Activated CD4-positive, alpha-beta T cell treated with anti-CD3 and anti-CD28 coated beads for 48 hours (primary cell): Measurements from ENCODE around the gene WDR77.

ENCODE experiments used
- DNase-seq: peaks from one replicate; pipeline ENCODE4 v3.0.0-alpha.2; 2020

WDR77 gene

DNA sequence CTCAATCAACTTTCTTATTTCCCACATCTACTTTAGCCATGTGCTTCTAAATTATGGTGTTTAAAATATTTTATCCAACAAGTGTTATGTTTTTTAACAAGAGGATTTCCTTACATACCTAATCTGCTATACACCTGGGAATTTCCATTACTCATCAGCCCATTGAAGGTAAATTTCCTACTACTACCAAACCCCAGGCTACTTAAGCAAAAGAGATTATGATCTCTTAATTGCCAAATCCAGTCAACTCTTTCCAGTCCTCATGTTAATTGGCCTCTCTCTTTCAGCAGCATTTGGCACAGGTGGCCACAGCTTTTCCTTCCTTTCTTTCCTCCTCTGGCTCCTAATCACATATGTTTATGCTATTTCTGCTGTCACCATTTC is 19.7 kb upstream of the WDR77 start:
- DNase-seq: no peak

DNA sequence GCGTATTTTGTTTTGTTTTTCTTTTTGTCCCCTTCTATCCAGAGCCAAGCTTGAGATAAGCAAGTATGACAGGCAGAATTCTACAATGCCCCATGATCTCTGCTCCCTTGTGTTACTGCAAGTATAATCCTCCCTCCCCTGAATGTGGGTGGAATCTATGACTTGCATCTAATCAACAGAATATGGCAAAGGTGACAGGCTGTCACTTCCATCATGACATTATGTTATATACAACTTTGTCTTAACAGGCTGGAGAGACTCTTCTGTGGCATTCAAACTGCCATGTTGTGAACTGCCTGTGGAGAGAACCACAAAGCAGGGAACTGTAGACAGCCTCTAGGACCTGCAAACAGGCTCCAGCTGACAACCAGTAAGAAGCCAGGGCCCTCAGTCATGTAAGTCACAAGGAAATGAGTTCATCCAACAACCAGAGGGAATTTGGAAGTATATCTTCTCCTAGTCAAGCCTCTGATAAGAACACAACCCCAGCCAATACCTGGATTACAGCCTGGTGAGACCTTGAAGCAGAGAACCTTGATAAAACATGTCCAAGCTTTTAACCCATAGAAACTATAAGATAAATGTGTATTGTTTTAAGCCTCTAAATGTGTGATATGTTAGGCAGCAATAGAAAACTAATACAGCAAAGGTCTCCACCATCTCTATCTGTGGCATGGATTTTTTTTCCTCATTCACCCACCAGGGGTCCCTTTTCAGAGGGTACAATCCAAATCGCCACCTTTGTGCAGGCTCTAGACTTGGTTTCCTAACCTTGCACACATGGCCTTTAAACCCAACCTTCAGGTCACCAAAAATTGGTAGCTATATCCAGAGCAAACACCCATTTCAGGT is 19.0 kb upstream of the WDR77 start:
- DNase-seq: no peak

DNA sequence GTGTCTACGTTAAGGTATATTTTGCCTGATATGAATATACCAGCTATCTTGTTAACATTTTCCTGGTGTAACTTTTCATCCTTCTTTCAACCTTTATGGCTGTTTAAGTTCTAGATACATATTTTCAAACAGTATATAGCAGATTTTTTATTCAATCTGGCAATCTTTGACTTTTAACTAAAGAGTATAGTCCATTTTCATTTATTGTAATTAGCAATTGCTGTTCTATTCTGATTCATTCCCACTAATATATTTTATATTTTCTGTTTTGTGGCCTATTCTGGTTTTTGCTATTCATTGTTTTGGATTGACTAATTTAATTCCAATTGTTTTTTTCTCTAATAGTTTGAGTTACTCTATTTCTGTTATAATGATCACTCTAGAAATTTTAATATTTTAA is 17.4 kb upstream of the WDR77 start:
- no peak for DNase-seq

DNA sequence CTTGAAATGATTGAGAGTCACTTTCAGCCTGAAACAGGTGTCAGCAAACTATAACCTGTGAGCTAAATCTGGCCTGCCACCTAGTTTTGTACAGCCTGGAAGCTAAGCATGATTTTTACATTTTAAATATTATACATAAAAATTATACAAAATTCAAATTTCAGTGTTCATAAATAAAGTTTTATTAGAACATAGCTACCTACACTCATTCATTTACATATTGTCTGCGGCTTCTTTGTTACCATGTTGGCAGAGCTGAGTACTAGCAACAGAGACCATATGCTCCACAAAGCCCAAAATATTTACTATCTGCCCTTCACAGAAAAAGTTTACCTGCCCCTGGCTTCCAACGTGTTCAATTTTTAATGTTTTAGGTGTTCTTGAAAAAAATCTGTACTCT is 16.7 kb upstream of the WDR77 start:
- no peak for DNase-seq

DNA sequence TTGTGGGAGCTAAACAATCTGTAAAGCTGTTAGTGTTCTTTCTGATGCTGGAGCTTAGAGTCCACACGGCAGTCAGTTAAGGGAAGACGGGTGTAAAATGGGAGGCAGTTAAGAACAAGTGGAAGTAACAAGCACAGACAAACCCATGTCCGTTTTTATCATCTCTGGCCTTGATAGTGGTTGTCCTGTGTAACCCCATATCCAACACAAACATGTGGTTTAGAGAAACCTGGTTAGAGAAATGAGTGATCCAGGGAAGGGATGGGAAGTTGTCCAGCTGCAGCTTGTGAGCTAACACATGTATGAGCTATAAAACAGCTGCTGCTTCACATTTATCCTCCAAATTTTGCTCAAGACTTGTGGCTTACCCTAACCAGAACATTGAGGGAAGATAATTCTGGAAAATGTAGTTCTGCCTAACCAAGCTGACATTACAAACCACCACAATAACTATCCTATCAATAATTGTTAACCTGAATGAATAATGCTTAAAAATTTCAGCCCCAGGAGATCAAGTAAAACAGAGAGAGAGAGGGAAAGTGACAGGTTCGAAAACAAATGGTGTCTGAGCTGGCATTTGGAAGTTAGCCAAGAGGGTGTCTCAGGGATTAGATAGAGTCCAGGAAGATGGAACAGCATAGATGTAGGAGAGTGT is 14.1 kb upstream of the WDR77 start:
- no peak for DNase-seq

DNA sequence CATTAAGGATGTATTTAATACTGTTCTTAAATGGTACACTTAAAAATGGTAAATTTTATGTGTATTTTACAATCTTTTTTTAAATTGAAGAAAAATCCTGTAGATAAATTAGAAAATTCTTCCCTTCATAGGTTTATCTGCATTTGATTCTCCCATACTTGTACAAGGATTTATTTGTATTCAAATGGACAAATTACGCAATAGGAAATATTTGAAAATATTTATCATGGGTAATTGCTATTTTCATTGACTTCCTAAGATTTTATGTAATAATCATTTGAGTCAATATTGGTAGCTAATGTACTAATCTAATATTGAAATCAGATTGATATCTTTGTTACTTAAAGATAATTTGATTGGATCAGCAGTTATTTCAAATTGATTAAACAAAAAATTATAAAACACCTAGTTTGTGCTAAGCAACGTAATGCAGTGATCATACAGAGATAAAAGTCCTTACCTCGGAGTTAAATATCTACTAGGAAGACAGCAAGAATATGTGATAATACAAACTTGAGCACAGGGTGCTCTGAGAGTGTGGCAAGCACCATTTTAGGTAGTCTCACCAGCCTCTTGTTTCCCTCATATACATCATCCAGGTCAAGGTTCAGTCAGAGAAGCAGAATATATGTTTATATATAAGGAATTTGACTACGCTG is 13.4 kb upstream of the WDR77 start:
- no peak for DNase-seq

DNA sequence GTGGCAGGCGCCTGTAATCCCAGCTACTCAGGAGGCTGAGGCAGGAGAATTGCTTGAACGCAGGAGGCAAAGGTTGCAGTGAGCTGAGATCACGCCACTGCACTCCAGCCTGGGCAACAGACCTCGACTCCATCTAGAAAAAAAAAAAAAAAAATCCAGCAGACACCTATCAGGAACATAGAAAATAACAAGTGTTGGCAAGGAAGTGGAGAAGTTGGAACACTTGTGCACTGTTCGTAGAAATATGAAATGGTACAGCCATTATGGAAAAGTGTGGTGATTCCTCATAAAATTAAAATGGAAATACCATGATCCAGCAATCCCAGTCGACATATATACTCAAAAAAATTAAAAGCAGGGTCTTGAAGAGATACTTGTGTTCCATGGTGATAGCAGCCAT is 12.7 kb upstream of the WDR77 start:
- DNase-seq: no peak

DNA sequence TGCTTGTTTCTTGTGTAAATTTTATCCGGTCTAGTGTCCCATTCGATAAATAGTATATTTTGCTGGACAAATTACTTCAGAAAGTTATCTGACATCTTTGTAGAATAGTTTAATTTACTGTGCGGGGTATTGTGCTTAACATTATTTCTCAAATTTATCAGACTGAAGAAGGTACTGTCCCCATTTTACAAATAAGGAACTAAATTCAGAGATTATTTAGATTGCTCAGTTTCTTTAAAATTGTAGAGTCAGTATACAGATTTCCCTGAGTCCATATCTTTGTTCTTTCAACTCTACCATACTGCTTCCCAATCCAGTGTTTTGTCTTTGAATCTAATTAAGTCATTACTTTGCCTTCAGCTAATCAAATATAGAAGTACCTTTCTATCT is 6.6 kb upstream of the WDR77 start:
- DNase-seq: no peak

DNA sequence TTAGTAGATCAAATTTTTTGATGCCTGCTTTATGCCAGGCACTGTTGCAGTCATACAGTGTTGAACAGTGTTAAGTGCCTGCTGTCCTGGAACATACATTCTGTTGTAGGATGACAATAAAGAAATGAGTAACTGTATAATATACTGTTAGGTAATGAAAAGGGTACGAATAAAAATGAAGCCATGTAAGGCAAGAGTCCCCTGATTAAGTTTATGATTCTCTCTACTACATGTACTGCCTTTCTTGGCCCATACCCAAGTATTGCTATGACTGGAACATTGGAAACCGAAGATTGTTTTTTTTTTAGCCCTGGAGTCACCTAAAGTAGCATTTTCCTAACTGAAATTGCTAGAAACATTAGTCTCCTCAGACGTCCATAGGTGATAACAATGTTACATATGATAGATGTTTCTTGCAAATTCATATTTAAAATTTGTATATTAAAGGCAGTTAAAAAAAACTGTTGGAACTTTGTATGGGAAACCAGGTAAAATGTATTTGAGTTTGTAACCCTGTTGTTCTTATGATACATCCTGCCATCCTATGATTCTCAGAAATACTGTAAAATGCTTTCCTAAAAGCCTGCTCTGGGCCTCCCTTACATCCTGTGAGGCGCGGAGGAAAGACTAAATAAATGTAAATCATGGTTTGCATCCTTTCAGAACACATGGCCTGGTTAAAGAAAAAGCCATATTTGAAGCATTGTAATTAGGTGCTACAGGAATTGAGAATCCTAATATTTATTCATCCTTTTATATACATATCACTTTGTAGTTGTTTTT is 6.0 kb upstream of the WDR77 start:
- no peak for DNase-seq

DNA sequence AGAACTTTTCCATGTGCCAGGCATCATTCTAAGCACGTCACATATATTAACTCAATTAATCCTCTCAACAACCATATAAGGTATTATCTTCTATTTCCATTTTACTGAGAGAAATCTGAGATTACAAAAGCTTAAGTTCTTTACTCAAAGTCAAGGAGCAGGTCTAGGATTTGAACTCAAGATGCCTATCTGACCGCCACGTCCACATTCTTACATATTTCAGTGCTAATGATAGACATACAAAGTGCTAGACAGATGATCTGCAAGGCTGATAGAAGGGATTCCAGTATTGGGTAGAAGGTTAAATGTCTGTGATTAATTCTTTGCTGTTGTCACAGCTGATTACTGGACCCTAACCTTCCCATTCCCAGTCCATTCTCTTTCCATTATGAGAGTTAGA is 4.7 kb upstream of the WDR77 start:
- DNase-seq: no peak

DNA sequence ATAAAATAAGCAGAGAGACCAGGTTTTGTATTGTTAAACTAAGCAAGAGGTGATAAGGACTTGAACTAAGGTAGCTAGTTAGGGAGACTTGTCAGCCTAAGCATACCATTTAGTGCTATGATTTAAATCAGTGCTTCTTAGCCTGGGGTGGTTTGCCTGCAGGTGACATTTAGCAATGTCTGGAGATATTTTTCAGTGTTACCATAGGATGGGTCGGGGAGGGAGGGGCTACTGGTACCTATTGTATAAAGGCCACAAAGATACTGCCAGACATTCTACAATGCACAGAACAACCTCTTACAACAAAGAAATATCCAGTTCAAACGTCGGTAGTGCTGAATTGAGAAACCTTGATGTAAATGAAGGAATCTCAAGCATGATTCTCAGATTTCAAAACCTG is 3.5 kb upstream of the WDR77 start:
- DNase-seq: no peak

DNA sequence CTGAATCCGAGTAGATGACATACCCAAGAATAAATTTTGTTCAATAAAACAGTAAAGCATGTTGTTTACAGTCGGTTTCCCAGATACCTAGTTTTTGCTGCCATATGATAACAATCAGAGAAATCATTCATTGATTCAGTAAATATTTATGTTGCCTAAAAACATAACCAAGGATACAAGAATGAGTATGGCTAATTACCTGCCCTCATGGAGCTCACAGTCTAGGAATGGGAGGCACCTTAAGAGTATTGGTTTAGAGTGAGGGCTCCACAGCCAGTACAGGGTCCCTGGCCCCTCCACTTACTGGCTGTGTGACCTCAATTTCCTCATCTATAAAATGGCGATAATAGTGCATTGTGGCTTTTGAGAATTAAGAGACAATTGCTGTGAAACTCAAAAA is 1.1 kb upstream of the WDR77 start:
- no peak for DNase-seq

DNA sequence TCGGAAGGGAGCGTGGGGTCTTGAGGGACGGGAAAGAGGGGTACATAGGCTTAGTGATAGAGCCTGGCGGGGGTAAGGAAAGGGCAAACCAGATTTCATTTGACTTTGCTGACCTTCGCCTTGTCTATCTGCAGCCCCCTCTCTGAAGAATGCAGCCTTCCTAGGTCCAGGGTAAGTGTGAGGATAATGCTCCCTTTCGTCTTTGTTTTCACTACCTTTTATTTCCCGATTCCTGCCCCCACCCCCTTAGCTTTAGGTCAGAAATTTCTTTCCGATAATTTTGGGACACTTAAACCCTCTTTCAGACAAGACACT is 604 bp upstream of the WDR77 start:
- no peak for DNase-seq

DNA sequence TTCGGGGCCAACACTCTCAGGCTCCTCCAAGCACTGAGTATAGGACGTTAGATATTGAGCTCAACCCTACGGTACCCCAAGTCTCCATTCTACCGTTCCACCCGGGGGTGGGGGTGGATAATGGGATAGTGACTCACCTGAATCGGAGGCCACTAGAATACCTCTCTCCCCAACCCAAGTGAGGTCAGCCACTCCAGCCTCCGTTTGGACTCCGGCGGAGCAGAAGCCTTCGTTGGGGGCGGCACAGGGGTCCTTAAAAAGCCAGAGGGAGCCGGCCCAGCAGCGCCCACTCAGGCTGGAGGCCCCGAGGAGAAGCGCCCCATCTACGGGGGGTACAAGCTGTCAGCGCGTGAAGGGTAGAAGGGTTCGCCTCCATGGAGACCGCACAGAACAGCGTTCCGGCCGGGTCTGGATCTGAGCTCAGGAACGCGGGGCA is 556 bp downstream of the WDR77 start:
- peak; percentile 43 for DNase-seq

DNA sequence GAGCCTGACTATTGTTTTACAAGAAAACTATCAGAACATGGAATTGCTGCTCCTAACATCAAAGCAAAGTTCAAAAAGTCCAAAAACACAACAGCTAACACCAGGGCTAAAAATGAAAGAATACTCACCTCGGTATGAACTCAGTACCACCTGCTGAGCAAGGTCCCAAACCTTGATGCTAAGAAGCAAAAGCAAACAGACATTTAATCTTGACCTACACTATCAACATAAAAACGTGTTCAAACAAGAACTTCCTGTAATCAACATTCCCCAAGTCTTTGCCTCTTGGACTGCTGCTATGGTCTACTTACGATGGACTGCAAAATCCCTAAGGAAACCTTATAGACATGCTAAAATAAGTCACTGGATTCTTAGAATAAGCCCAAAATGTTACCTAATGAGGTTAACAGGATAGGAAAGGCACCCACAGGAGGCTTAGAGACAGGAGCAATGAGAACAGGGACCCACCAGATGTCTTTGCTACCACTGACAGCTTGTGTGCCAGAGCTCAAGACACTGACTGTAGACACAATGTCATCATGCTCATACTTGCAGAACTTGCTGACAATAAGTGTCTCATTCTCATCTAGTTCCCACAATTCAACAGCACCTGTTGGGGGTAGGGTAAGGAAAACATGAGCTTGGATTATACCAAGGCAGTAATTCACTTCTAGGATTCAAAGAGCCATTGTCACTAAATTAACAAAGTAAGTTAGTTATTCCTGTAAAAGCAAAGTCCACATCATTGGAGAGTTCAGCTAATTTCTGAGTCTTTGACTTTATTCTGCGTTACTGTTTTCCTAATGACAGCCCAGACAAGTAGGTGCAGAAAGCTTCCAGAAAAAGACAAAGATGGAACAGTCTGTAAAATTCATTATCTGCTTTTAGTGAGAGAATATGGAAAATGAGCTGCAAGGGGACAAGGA is 1.8 kb downstream of the WDR77 start:
- no peak for DNase-seq

DNA sequence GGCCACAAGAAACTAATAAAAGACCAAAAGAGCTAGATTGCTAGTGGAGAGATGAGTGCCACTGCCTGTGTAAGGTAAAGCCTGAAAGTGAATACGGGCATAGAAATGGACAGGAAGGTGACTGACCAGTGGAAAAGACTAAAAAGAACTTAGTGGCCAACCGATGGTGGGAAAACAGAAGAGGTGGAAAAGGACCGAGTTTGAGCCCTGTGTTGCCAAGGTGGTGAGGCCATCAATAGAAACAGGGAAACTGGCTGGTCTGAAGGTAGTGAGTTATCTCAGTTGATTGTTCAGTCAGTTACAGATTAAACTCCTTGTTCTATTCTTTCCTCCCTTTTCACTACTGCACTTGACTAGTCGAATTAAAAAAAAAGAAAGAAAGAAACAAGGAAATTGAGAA is 2.5 kb downstream of the WDR77 start:
- DNase-seq: no peak

DNA sequence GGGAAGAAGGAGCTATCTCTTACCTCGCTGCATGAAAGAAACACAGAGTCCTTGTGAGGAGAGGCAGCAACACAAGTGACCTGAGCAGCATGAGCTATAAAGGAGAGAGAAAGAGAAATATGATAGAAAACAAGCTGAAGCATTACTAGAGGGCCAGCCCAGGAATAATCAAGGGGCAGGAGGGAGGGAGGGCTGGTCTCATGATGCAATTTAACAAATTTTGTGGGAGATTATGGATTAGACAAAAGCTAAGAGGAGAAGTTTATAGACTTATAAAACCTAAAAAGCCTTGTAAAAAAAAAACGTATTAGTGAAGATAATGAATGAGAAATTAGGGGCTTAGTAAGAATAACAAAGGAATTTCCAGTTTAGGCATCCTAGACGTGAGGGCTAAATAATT is 5.0 kb downstream of the WDR77 start:
- DNase-seq: no peak

DNA sequence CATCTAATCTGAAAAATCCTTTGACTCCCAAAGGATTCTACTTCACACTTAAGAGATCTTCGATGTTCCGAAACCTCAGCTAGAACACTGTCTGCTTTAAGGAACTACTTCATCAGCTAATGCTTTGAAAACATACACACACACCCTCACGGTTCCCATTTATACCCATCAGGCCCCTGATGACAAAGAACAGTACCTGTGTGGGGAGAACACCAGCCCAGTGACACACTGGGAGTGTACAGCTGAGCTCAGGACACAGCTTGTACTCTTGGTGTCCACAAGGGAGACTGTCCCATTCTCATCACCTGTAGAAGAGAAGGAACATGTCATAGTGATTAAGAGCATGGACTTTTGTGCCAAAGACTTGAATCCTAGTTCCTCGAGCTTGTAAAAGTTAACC is 6.6 kb downstream of the WDR77 start:
- peak; percentile 28 for DNase-seq

DNA sequence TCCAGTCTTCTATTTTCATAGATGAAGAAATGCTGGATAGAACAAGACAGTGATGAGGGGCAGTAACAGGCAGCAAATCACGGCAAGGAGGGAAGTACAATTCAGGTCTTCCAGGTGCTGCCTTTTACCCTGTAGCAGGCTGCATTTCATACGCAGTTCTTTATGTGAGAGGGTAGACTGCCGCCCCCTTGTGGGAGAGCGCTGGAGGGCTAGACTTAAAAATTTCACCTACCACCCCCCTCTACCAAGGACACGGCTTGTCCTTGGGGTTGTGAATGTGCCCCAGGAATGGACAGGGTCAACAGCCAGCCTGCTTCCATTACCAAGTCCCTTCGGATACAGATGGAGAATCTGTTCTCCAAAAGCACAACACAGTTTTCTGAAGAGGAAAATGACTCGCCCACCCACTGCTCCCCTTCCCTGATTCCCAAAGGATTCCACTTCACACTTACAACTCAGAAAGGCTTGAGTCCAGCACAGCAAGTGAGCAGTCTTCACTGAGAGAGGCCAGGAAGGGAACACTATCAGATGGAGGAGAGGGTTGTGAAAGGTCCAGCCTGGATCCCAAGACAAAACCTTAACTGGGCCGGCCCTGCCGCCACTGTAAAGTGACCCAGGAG is 7.4 kb downstream of the WDR77 start:
- peak; percentile 73 for DNase-seq

DNA sequence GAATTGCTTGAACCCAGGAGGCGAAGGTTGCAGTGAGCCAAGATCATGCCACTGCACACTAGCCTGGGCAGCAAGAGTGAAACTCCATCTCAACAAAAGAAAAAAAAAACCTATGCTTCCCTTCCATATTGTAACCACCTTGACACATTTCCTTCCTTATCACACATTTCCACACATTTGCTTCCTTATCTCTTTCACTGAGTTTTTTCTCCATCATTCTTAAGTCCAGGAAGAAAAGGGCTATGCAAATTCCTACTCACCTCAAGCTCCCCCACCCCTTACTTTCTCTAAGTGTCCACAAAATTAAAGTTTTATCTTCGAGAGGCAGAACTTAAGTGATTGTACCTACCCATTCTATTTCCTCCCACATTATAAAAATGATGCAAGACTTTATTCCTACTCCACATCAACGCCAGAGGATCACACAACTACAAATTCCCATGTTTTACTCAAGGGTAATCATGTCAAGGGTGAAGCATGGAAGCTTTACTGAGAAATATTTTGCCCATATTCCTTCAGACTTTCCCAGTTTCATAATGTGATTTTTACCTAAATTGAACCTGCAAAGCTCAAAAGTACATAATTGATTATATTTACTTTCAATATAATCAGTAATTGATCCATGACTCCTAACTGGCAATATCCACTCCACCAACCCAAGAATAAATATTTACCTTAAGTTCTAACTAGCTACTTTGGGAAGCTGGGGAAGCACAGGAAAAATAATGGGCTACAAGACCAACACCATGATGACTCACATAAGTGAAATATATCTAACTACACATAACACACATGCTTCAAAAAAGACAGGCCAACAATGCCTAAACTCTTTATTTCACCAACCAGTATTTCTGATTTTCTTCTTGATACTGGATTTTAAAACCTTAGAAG is 9.3 kb downstream of the WDR77 start:
- DNase-seq: no peak

DNA sequence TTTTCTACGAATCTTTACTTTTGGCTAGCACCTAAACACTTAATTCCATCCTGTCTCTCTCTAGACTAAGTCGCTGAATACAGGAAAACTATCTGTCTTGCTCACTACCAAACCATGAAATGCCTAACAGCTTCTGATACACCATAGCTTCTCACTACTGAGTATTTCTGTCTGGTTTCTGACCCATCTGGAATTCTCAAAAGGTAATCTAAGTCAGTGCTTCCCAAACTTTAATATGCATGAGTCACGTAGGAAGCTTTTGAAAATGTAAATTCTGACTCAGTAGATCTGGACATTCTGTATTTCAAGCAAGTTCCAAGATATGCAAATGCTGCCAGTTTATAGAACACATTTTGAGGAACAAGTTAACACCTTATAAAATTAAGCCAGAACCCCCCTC is 12.3 kb downstream of the WDR77 start:
- DNase-seq: no peak
